Stimulated activated CD4-positive, alpha-beta T cell treated with anti-CD3 and anti-CD28 coated beads, Interleukin-4, amount 100 ng/mL, for 24 hours (primary cell): ENCODE results near the gene ZNF76.
A peak's percentile ranks its signal among the peaks of the same experiment; 100 is the strongest.
"Not testable (repeated sequence)": the region's sequence is repeated elsewhere in the genome, so short reads cannot be mapped to it uniquely, and the experiment has no call there.

Source experiments
- DNase-seq: peaks from one replicate; pipeline ENCODE4 v3.0.0-alpha.2; 2020

Gene ZNF76

DNA sequence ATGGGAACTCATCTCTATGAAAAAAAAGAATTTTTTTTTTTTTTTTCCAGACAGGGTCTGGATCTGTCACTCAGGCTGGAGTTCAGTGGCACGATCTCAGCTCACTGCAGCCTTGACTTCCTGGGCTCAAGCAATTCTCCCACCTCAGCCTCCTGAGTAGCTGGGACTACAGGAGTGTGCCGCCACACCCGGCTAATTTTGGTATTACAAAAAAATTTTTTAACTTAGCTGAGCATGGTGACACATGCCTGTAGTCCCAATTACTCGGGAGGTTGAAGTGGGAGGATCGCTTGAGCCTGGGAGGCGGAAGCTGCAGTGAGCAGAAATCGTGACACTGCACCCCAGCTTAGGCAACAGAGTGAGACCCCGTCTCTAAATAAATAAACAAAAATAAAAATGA lies 45.6 kb downstream of the ZNF76 start:
- DNase-seq = peak; percentile 37

- DNase-seq = not testable (repeated sequence)
Observed at GRCh38 chr6:35307138-35307537, 47.6 kb downstream of the ZNF76 start.

DNA sequence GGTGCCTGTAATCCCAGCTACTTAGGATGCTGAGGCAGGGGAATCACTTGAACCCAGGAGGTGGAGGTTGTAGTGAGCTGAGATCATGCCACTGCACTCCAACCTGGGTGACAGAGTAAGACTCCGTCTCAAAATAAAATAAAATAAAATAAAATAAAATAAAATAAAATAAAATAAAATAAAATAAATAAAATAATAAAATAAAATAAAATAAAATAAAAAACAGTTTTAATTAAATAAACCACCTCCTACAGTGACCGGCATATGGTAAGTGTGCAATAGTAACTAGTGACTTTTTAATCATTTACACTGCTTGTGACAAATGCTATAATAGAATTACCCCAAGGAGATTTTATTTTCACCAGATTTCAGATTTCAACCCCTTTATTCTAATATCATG lies 49.0 kb downstream of the ZNF76 start:
- not testable (repeated sequence) for DNase-seq

GRCh38 chr6:35309611-35310264 lies 50.2 kb downstream of the ZNF76 start:
- DNase-seq = no peak

DNA sequence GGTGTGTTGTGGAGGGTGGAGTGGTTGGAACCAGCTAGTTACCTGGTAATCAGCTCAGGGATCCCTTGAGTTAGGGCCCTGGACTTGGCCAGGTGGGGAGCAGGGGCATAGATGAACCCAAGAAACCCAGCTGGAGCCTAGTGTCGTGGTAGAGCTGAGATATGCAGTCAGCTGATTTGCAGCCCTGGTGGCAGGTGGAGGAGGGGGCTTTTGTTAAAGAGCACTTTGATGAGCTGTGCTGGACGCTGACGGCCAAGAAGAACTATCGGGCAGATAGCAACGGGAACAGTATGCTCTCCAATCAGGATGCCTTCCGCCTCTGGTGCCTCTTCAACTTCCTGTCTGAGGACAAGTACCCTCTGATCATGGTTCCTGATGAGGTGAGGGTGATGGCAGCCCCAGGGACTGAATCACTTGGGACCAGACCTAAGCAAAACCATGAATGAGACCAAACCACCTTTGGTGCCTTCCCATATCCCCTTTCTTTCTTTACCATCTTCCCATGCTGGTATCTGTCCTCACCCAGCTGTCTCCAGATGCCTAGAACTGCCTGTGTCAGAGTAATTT lies 50.8 kb downstream of the ZNF76 start:
- DNase-seq = peak; percentile 43

GRCh38 chr6:35311390-35312075 lies 52.0 kb downstream of the ZNF76 start:
- peak; percentile 48 for DNase-seq

GRCh38 chr6:35312076-35312800 lies 52.7 kb downstream of the ZNF76 start:
- DNase-seq = no peak

DNA sequence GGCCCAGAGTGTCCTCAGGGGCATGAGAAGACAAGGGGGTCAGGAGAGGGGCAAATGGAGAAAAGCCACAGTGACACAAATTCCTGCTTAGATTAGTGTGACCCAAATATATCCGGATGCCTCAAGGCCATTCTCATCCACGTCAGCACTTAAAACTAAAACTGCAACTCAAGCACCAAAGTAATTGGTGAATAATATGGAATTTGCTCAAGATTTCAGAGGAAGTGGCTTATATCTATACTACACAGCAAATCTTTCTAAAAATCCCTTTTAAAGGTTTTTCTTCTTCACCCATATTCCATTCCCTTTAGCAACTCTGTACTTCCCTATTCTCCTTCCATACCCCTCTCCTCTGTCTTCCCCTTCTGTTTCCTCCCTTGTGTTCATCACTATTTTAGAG lies 53.3 kb downstream of the ZNF76 start:
- no peak for DNase-seq

- DNase-seq = no peak
Observed at GRCh38 chr6:35317483-35318195, 58.1 kb downstream of the ZNF76 start.

GRCh38 chr6:35318196-35319171 lies 58.9 kb downstream of the ZNF76 start:
- DNase-seq = no peak

DNA sequence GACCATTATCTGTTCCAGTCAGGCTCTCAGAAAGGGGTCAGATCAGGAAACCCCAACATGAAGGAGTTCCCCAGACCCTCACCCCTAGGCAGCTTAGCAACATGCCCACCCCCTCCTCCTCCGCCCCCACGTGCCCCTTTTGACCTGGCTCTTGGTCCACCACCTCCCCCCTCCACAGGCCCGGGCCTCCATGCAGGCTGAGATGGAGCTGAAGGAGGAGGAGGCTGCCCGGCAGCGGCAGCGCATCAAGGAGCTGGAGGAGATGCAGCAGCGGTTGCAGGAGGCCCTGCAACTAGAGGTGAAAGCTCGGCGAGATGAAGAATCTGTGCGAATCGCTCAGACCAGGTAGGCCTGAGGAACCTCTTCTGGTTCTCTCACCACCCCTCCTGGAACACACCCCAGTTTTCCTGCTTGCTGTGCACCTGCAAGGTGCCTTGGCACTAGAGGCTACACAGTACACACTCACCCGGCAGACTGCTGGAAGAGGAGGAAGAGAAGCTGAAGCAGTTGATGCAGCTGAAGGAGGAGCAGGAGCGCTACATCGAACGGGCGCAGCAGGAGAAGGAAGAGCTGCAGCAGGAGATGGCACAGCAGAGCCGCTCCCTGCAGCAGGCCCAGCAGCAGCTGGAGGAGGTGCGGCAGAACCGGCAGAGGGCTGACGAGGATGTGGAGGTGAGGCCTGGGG lies 60.0 kb downstream of the ZNF76 start:
- no peak for DNase-seq

- no peak for DNase-seq
Observed at GRCh38 chr6:35320031-35320410, 60.5 kb downstream of the ZNF76 start.

GRCh38 chr6:35321091-35321490 lies 61.6 kb downstream of the ZNF76 start:
- no peak for DNase-seq

GRCh38 chr6:35327349-35328027 lies 68.0 kb downstream of the ZNF76 start:
- DNase-seq = peak; percentile 79

DNA sequence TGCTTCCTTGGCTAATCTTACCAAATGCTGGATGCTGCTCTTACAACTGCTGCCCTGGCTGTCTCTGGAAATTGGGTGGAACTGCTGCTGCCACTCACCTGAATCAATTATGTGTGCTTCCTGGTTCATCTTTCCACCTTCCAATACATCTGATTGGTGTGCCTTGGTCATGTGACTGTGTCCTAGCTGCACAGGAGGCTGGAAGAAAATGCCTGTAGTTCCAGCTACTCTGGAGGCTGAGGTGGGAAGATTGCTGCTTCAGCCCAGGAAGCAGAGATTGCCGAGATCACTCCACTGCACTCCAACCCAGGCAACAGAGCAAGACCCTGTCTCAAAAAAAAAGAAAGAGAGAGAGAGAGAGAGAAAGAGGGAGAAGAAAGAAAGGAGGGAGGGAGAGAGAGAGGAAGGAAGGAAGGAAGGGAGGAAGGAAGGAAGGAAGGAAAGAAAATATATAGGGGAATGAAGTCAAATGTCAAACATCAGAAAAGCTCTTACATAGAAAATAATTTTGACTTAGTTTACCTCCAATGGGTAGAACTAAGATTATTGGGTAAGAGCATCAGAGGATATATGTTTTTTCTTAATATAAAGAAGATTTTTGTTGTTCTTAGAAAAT lies 68.7 kb downstream of the ZNF76 start:
- DNase-seq = no peak

DNA sequence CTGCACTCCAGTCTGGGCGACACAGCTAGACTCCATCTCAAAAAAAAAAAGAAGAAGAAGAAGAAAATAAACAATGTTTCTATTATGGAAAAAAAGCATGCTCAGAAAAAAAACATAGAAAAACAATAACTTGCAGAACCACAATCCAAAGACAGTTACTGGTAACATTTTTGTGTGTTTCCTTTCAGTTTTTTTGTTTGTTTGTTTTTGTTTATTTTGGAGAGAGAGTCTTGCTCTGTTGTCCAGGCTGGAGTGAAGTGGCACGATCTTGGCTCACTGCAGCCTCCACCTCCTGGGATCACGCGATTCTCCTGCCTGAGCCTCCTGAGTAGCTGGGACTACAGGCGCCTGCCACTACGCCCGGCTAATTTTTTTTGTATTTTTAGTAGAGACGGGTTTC lies 69.4 kb downstream of the ZNF76 start:
- not testable (repeated sequence) for DNase-seq

DNA sequence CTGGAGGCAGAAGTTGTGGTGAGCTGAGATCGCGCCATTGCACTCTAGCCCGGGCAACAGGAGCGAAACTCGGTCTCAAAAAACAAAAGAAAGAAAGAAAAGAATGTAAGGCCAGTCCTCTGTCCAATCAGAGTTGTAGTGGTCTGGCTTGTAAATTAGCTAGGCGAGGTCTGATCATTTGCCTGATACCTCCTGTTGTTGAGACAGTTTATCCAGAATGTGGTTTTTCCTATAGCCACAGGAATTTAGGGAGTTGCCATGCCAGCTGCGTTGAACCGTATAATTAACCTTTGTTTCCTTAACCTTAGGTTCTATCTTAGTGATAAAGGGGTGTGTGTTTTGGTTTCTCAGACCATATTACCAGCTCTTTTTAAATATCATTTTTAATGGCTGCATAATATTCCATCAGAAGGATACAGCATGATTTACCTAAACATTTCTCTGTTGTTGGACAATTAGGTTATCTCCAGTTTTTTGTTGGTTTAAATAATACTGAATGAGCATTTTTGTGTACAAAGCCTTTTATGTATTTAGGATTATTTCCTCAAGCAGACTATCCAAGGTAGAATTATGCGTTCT lies 71.1 kb downstream of the ZNF76 start:
- no peak for DNase-seq

DNA sequence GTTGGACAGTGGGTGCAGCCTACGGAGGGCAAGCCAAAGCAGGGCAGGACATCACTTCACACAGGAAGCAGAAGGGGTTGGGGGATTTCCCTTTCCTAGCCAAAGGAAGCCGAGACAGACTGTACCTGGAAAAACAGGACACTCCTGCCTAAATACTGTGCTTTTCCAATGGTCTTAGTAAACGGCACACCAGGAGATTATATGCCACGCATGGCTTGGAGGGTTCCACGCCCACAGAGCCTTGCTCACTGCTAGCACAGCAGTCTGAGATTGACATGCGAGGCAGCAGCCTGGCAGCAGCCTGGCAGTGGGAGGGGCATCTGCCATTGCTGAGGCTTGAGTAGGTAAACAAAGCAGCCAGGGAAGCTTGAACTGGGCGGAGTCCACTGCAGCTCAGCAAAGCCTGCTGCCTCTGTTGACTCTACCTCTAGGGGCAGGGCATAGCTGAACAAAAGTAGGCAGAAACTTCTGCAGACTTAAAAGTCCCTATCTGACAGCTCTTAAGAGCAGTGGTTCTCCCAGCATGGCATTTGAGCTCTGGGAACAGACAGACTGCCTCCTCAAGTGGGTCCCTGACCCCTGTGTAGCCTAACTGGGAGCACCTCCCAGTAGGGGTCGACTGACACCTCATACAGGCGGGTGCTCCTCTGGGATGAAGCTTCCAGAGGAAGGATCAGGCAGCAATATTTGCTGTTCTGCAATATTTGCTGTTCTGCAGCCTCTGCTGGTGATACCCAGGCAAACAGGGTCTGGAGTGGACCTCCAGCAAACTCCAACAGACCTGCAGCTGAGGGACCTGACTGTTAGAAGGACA lies 72.7 kb downstream of the ZNF76 start:
- DNase-seq = peak; percentile 63

DNA sequence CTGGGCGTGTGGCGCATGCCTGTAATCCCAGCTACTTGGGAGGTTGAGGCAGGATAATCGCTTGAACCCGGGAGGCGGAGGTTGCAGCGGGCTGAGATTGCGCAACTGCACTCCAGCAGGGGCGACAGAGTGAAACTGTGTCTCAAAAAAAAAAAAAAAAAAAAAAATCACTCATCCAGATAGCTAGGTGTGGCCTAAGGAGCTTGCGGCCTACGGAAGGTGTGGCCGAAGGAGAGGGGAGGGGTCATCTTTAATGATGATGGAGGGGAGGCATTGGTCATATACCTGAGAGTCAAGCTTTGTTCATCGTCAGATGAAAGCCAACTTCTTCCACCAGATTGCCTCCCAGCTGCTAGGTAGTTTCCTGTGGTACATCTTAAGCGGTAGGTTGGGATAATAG lies 82.0 kb downstream of the ZNF76 start:
- DNase-seq = no peak
